HepG2 (cell line): Measurements from ENCODE around the gene PLEKHN1. TPM values are rescaled to one million over a fixed set of nuclear protein-coding genes. Genes with fewer than 3 reads are reported as not detected.

ENCODE experiments used
- HINFP ChIP-seq: sonication (generic); formaldehyde crosslinking; IDR thresholded peaks from 2 replicates; pipeline ENCODE4 v1.4.0; 2020; ENCODE audit warnings: low read depth, mild to moderate bottlenecking, missing genetic modification reagents
- MXD4 ChIP-seq: IDR thresholded peaks from 2 replicates; pipeline ENCODE4 v1.6.1; 2016; ENCODE audit warnings: mild to moderate bottlenecking, missing biosample characterization, missing genetic modification reagents
- TBX3 ChIP-seq: fragments of 450-650 bp; IDR thresholded peaks from 2 replicates; pipeline ENCODE4 v1.6.1; 2017; ENCODE audit warnings: antibody characterized with exemption, mild to moderate bottlenecking, inconsistent platforms, borderline replicate concordance
- ZBTB1 ChIP-seq: sonication (generic); formaldehyde crosslinking; IDR thresholded peaks from 2 replicates; pipeline ENCODE4 v1.4.0; 2020; ENCODE audit warnings: missing genetic modification reagents, borderline replicate concordance
- ZBTB7A ChIP-seq: sonication (generic); formaldehyde crosslinking; IDR thresholded peaks from 2 replicates; pipeline ENCODE4 v1.8.0; 2022; ENCODE audit warnings: mild to moderate bottlenecking, missing genetic modification reagents
- ZNF121 ChIP-seq: sonication (generic); formaldehyde crosslinking; IDR thresholded peaks from 2 replicates; pipeline ENCODE4 v1.5.0; 2020; ENCODE audit warnings: mild to moderate bottlenecking, missing genetic modification reagents
- ZNF318 ChIP-seq: sonication (generic); formaldehyde crosslinking; IDR thresholded peaks from 2 replicates; pipeline ENCODE4 v1.4.0; 2020; ENCODE audit warnings: mild to moderate bottlenecking, missing genetic modification reagents
- ZSCAN25 ChIP-seq: sonication (generic); formaldehyde crosslinking; IDR thresholded peaks from 2 replicates; pipeline ENCODE4 v1.8.0; 2022; ENCODE audit warnings: mild to moderate bottlenecking, missing genetic modification reagents
- polyA plus RNA-seq, 8 experiments: library from polyadenylated mRNA; depleted of rRNA in 3 of 8; stranded (reverse) in 7 of 8; unstranded in 1 of 8; fragments of >200 nt; fragmentation: Illumina TruSeq in 4 of 8; extraction: Trizol in 4 of 8; gene quantifications; 2 replicates each; pipeline versions ENCODE4 v1.2.1 to v1.2.3, GENCODE V29; 2011 to 2016; ENCODE audit warnings: low read depth in 4 of 8, missing spikeins in 1 of 8, mixed read lengths in 1 of 8; ENCODE audit not compliant: insufficient read depth in 1 of 8
- total RNA-seq, 5 experiments: library from RNA; depleted of rRNA; stranded (reverse); fragments of >200 nt; fragmentation: Illumina TruSeq; extraction: Trizol; gene quantifications; 2 replicates each; pipeline ENCODE4 v1.2.3, GENCODE V29; 2016; ENCODE audit warnings: low read depth in 1 of 5
- TF ChIP-seq, protein P1 (sequence below): sonication (generic); formaldehyde crosslinking; IDR thresholded peaks from 2 replicates; pipeline ENCODE4 v1.4.0; 2020; ENCODE audit warnings: low read depth, mild to moderate bottlenecking, missing genetic modification reagents
- TF ChIP-seq, protein P2 (sequence below): sonication (generic); formaldehyde crosslinking; IDR thresholded peaks from 2 replicates; pipeline ENCODE4 v1.4.0; 2020; ENCODE audit warnings: missing genetic modification reagents
- TF ChIP-seq, protein P3 (sequence below), 2 experiments: sonication (generic) in 1 of 2; formaldehyde crosslinking in 1 of 2; IDR thresholded peaks; 2 replicates each; pipeline versions ENCODE4 v1.5.1 to v1.6.1; 2011 to 2020; ENCODE audit warnings: borderline replicate concordance in 1 of 2, low read depth in 1 of 2, low read length in 1 of 2, mild to moderate bottlenecking in 1 of 2, missing genetic modification reagents in 1 of 2, moderate library complexity in 1 of 2
- TF ChIP-seq, protein P4 (sequence below): sonication (generic); formaldehyde crosslinking; IDR thresholded peaks from 2 replicates; pipeline ENCODE4 v1.5.0; 2020; ENCODE audit warnings: mild to moderate bottlenecking, low read depth, missing genetic modification reagents, borderline replicate concordance

PLEKHN1 gene
- total and polyA plus RNA-seq, 2 of the 13 experiments (the other 11 are each of a cell fraction or from before 2014, with no cell fraction given): 0.42 to 0.58 TPM

- TF ChIP-seq ZNF318 (CRISPR knock-in tag) (no peak), ZSCAN25 (CRISPR knock-in tag) (peak; percentile 97), ZBTB1 (CRISPR knock-in tag) (peak; percentile 97), ZBTB7A (CRISPR knock-in tag) (0 out of 2 replicates have a peak, but pooled peaks have one; percentile 42), HINFP (CRISPR knock-in tag) (no peak), MXD4 (no peak), ZNF121 (CRISPR knock-in tag) (no peak), TBX3 (no peak)
- TF ChIP-seq, protein P1, sequence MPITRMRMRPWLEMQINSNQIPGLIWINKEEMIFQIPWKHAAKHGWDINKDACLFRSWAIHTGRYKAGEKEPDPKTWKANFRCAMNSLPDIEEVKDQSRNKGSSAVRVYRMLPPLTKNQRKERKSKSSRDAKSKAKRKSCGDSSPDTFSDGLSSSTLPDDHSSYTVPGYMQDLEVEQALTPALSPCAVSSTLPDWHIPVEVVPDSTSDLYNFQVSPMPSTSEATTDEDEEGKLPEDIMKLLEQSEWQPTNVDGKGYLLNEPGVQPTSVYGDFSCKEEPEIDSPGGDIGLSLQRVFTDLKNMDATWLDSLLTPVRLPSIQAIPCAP (CRISPR knock-in tag): no peak
- TF ChIP-seq, protein P2, sequence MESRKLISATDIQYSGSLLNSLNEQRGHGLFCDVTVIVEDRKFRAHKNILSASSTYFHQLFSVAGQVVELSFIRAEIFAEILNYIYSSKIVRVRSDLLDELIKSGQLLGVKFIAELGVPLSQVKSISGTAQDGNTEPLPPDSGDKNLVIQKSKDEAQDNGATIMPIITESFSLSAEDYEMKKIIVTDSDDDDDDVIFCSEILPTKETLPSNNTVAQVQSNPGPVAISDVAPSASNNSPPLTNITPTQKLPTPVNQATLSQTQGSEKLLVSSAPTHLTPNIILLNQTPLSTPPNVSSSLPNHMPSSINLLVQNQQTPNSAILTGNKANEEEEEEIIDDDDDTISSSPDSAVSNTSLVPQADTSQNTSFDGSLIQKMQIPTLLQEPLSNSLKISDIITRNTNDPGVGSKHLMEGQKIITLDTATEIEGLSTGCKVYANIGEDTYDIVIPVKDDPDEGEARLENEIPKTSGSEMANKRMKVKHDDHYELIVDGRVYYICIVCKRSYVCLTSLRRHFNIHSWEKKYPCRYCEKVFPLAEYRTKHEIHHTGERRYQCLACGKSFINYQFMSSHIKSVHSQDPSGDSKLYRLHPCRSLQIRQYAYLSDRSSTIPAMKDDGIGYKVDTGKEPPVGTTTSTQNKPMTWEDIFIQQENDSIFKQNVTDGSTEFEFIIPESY: peak; percentile 96
- TF ChIP-seq, protein P3, sequence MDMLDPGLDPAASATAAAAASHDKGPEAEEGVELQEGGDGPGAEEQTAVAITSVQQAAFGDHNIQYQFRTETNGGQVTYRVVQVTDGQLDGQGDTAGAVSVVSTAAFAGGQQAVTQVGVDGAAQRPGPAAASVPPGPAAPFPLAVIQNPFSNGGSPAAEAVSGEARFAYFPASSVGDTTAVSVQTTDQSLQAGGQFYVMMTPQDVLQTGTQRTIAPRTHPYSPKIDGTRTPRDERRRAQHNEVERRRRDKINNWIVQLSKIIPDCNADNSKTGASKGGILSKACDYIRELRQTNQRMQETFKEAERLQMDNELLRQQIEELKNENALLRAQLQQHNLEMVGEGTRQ (IDR thresholded peaks at IDR 0.05; ENCODE audit: low read depth, low read length): no peak
- TF ChIP-seq, protein P3 (CRISPR knock-in tag; IDR thresholded peaks at IDR 0.05; ENCODE audit: borderline replicate concordance): no peak
- TF ChIP-seq, protein P4, sequence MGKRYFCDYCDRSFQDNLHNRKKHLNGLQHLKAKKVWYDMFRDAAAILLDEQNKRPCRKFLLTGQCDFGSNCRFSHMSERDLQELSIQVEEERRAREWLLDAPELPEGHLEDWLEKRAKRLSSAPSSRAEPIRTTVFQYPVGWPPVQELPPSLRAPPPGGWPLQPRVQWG (CRISPR knock-in tag): no peak
These were observed 31.9 kb downstream of the PLEKHN1 start (continued) for GRCh38 chr1:997993-998744.
